ENCODE measurements around the gene BTBD9.
"Not testable (repeated sequence)": the region's sequence is repeated elsewhere in the genome, so short reads cannot be mapped to it uniquely, and the experiment has no call there.

Gene BTBD9

GRCh38 chr6:38370653-38371601 is 268.8 kb downstream of the BTBD9 start:
- H3K27ac Mint-ChIP-seq, result no peak overlapping the region
- H3K4me3 Mint-ChIP-seq, result no peak overlapping the region
- H3K27me3 Mint-ChIP-seq, result no peaks in the 10 kb centered on the region
- H3K4me1 Mint-ChIP-seq, result peaks cover 5% of the 10 kb centered on the region
- ATAC-seq (no peak), DNase-seq (no peak)
- H3K9me3 Mint-ChIP-seq, result no peaks in the 10 kb centered on the region

GRCh38 chr6:38367231-38367630 is 272.5 kb downstream of the BTBD9 start:
- DNase-seq (no peak), ATAC-seq (no peak)
- H3K4me1 Mint-ChIP-seq, result peaks cover 5% of the 10 kb centered on the region
- H3K4me3 Mint-ChIP-seq, result no peak overlapping the region
- no peak overlapping the region for H3K27ac Mint-ChIP-seq
- H3K9me3 Mint-ChIP-seq, result no peaks in the 10 kb centered on the region
- no peaks in the 10 kb centered on the region for H3K27me3 Mint-ChIP-seq

- H3K27me3 Mint-ChIP-seq, result no peaks in the 10 kb centered on the region
- no peak for DNase-seq
- H3K4me3 Mint-ChIP-seq, result no peak overlapping the region
- no peaks in the 10 kb centered on the region for H3K9me3 Mint-ChIP-seq
- no peak for ATAC-seq
- peaks cover 5% of the 10 kb centered on the region for H3K4me1 Mint-ChIP-seq
- H3K27ac Mint-ChIP-seq, result no peak overlapping the region
These were observed 273.5 kb downstream of the BTBD9 start for GRCh38 chr6:38366234-38366633.

DNA sequence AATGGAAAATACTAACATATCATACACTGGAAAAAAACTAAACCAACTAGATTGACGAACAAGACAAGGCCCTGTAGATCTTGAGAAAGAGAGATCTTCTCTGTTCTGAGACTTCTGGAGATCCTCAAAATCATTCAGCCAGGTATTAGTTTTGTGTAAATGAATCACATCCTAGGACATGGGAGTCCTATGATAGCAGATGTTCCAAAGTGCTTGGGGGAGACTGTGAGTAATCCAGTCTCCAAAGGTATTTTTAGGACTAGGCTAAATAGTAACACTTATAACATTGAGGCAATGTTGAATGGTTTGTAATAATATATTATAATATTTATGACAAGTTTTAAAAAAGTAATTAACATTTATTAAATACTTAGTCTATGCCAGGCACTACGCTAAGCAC is 275.0 kb downstream of the BTBD9 start:
- DNase-seq (no peak), ATAC-seq (no peak)
- Mint-ChIP-seq H3K27me3 (no peaks in the 10 kb centered on the region), H3K27ac (no peak overlapping the region), H3K4me1 (peaks cover 5% of the 10 kb centered on the region), H3K9me3 (no peaks in the 10 kb centered on the region), H3K4me3 (no peak overlapping the region)

DNA sequence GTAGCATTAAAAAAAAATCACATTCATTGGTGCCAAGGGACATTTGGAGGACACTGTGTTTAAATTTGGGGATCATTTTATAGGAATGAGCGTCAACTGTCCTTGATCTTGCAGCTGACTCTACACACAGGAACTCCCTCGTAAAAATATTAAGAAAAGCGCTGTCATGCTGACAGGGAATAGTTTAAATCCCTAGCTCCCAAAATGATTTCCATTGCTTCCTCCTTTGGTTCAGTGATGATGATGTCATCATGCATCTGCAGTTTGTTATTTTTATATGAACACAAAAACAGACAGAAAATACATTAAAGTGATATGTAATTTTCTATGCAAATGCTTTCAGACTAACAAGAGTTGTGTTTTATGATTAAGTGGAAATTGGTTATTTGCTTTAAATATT is 275.6 kb downstream of the BTBD9 start:
- Mint-ChIP-seq H3K4me1 (peaks cover under 1% of the 10 kb centered on the region), H3K9me3 (no peaks in the 10 kb centered on the region), H3K4me3 (no peak overlapping the region), H3K27ac (no peak overlapping the region), H3K27me3 (no peaks in the 10 kb centered on the region)
- ATAC-seq (no peak), DNase-seq (no peak)

- no peaks in the 10 kb centered on the region for H3K4me1 Mint-ChIP-seq
- H3K4me3 Mint-ChIP-seq, result no peak overlapping the region
- no peaks in the 10 kb centered on the region for H3K27me3 Mint-ChIP-seq
- H3K27ac Mint-ChIP-seq, result peak overlapping the region in 1 of 2 donors; percentile 29
- ATAC-seq (no peak), DNase-seq (no peak)
- no peaks in the 10 kb centered on the region for H3K9me3 Mint-ChIP-seq
These were observed 284.2 kb downstream of the BTBD9 start for GRCh38 chr6:38355519-38355918.

DNA sequence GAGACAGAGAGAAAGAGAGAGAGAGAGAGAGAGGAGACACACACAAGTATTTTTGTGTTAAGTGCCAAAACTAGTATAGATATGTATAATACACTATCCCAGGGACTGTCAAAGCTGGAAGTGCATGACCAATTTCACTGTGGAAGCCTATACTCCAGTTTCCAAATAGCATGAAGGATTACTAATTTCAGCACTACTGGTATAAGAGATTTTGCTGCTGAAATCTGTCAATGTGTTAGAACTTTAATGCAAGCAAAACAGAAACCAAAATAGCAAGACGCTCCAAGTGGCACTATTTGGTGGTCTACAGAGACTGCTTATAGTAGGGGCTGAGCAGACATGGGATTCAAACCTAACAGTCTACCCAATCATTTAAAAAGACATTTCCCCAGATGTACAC is 284.8 kb downstream of the BTBD9 start:
- Mint-ChIP-seq H3K9me3 (no peaks in the 10 kb centered on the region), H3K27me3 (no peaks in the 10 kb centered on the region), H3K27ac (no peak overlapping the region), H3K4me3 (no peak overlapping the region), H3K4me1 (no peaks in the 10 kb centered on the region)
- no peak for ATAC-seq
- no peak for DNase-seq

DNA sequence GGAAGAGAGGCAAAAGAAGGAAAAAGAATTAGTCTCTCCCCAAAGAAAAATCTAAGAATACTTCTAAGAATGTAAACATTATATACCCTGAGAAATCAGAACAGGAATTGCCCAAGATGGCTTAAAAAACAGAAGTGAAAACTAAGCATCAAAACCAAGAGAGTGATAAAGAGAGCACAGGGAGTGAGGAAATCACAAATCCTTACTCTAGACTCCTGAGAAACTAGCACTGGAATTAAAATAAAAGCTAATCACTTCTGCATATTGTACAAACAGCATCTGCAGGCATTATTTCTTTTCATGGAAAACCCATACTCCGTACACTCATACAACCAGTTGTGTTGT is 285.7 kb downstream of the BTBD9 start:
- no peak overlapping the region for H3K4me3 Mint-ChIP-seq
- DNase-seq (no peak), ATAC-seq (no peak)
- H3K27me3 Mint-ChIP-seq, result no peaks in the 10 kb centered on the region
- H3K9me3 Mint-ChIP-seq, result no peaks in the 10 kb centered on the region
- no peaks in the 10 kb centered on the region for H3K4me1 Mint-ChIP-seq
- no peak overlapping the region for H3K27ac Mint-ChIP-seq

- H3K4me1 Mint-ChIP-seq, result no peaks in the 10 kb centered on the region
- no peaks in the 10 kb centered on the region for H3K27me3 Mint-ChIP-seq
- DNase-seq (no peak), ATAC-seq (no peak)
- no peaks in the 10 kb centered on the region for H3K9me3 Mint-ChIP-seq
- H3K27ac Mint-ChIP-seq, result no peak overlapping the region
- H3K4me3 Mint-ChIP-seq, result no peak overlapping the region
These were observed 286.3 kb downstream of the BTBD9 start for GRCh38 chr6:38353310-38354036.

GRCh38 chr6:38352636-38353035 is 287.1 kb downstream of the BTBD9 start:
- Mint-ChIP-seq H3K4me1 (no peaks in the 10 kb centered on the region), H3K4me3 (no peak overlapping the region), H3K9me3 (no peaks in the 10 kb centered on the region), H3K27me3 (no peaks in the 10 kb centered on the region), H3K27ac (no peak overlapping the region)
- ATAC-seq (no peak), DNase-seq (no peak)

DNA sequence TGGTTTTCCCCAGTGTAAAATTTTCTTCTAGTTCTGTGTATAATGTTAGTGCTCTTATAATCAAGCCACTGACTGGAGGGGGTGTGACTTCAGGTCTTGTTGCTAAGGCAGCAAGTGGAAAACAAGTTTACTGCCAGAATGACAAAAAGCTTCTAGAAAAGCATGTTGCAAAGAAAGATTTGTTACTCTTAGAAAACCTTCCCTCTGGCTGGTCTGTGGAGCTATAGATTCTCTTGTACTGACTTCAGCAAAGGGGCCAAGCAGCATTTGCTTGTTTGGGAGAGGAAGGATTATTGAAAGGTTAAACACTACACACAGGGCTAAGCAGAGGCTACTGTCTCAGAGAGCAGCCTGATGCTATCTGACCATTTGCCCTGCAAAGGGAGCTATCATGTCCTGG is 288.8 kb downstream of the BTBD9 start:
- no peak overlapping the region for H3K27ac Mint-ChIP-seq
- no peaks in the 10 kb centered on the region for H3K27me3 Mint-ChIP-seq
- ATAC-seq (no peak), DNase-seq (no peak)
- H3K4me1 Mint-ChIP-seq, result no peaks in the 10 kb centered on the region
- H3K4me3 Mint-ChIP-seq, result no peak overlapping the region
- H3K9me3 Mint-ChIP-seq, result no peaks in the 10 kb centered on the region

- Mint-ChIP-seq H3K4me3 (no peak overlapping the region), H3K4me1 (no peaks in the 10 kb centered on the region), H3K27ac (no peak overlapping the region), H3K9me3 (no peaks in the 10 kb centered on the region), H3K27me3 (no peaks in the 10 kb centered on the region)
- ATAC-seq (no peak), DNase-seq (no peak)
These were observed 289.5 kb downstream of the BTBD9 start for GRCh38 chr6:38350220-38350619.

DNA sequence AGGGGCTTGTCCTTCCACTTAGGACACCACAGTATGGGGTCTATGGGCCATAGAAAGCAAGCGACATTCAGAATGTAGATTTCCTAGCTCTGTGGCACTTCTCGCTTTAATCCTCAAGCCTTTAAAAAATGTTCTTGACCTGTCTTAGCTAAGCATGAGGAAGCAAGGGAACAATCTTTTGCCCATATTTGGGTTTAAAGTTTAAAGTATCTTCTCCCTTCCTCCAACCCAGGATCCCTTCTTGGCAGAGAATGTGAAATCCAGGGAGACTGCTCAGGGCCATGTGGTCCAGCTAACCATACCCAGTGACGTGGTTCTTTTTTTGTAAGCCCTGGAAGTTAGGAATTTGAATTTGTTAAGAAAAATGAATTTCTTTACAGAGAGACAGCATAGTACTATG is 289.9 kb downstream of the BTBD9 start:
- Mint-ChIP-seq H3K27me3 (no peaks in the 10 kb centered on the region), H3K27ac (no peak overlapping the region), H3K4me3 (no peak overlapping the region), H3K4me1 (no peaks in the 10 kb centered on the region), H3K9me3 (no peaks in the 10 kb centered on the region)
- DNase-seq (no peak), ATAC-seq (no peak)

DNA sequence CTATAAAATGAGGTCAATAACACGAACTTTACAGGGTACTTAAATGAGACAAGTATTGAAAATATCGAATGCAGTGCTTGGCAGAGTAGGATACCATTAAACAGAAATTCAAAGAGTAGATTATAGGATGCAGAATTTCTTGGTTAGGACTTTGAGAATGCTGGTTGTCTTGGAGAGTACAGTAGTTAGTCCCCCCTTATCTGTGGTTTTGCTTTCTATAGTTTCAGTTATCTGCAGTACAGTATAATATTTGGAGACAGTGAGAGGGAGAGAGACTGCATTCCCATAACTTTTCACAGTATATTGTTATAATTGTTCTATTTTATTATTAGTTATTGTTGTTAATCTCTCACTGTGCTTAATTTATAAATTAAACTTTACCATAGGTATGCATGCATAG is 290.5 kb downstream of the BTBD9 start:
- H3K4me1 Mint-ChIP-seq, result no peaks in the 10 kb centered on the region
- ATAC-seq (no peak), DNase-seq (no peak)
- H3K27ac Mint-ChIP-seq, result no peak overlapping the region
- H3K4me3 Mint-ChIP-seq, result no peak overlapping the region
- H3K27me3 Mint-ChIP-seq, result no peaks in the 10 kb centered on the region
- H3K9me3 Mint-ChIP-seq, result no peaks in the 10 kb centered on the region

DNA sequence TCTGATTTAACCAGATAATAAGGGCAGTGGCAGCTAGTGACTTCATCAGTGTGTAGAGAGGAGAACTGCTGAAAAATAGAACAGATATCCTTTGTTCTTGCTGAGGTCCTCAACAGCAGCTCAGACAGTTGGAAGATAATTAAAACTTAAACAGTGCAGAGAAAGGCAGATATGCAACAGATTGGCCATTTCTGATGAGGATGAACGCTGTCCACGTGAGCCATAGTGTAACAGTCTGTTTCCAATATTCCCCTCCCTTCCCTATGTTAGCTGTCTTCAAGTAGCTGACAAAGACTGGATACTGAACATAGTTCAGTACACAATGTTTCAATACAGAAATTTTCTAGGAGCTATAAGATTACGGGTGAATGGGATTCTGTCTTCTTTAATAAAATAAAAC is 291.4 kb downstream of the BTBD9 start:
- H3K4me1 Mint-ChIP-seq, result no peaks in the 10 kb centered on the region
- H3K27ac Mint-ChIP-seq, result no peak overlapping the region
- H3K27me3 Mint-ChIP-seq, result no peaks in the 10 kb centered on the region
- H3K9me3 Mint-ChIP-seq, result no peaks in the 10 kb centered on the region
- DNase-seq, result no peak
- H3K4me3 Mint-ChIP-seq, result no peak overlapping the region
- no peak for ATAC-seq

DNA sequence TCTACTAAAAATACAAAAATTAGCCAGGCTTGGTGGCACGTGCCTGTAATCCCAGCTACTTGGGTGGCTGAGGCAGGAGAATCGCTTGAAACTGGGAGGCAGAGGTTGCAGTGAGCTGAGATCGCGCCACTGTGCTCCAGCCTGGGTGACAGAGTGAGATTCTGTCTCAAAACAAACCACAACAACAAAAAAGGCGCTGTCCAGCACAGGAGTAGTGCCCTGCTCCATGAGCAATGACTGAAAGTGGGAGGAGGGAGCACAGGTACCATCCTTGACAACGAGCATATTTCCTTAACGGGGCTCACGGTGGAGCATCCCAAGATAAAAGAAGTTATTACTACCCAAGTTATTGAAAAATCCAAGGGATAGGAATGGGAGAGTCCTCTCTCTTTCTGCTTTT is 291.9 kb downstream of the BTBD9 start:
- not testable (repeated sequence) for H3K27me3 Mint-ChIP-seq, H3K4me1 Mint-ChIP-seq, H3K27ac Mint-ChIP-seq, H3K9me3 Mint-ChIP-seq, H3K4me3 Mint-ChIP-seq, ATAC-seq, DNase-seq
